Tibial nerve (tissue), 4 donors: Measurements from ENCODE around the gene SEMA3A. TPM values are rescaled to one million over a fixed set of nuclear protein-coding genes. Genes with fewer than 3 reads are reported as not detected.

ENCODE experiments used
- DNase-seq, 2 donors: peaks; one replicate each; pipeline ENCODE4 v3.0.0-alpha.2; 2019; ENCODE audit warnings: low spot score in 2 of 2
- H3K27ac ChIP-seq, 4 donors: fragments of 200-600 bp; sonication (generic) in 3 of 4; one replicate each; pipeline ENCODE4 v1.5.1; 2017 to 2019; ENCODE audit warnings: mild to moderate bottlenecking in 1 of 4
- H3K27me3 ChIP-seq, 2 donors: fragments of 200-600 bp; sonication (generic) in 1 of 2; one replicate each; pipeline versions ENCODE4 v1.5.1 to v1.6.0; 2017 to 2019
- H3K36me3 ChIP-seq, 3 donors: fragments of 200-600 bp; sonication (generic); one replicate each; pipeline ENCODE4 v1.5.1; 2018 to 2019
- H3K4me1 ChIP-seq, 4 donors: fragments of 200-600 bp; sonication (generic) in 3 of 4; one replicate each; pipeline ENCODE4 v1.5.1; 2017 to 2019
- H3K4me3 ChIP-seq, 4 donors: fragments of 200-600 bp; sonication (generic) in 3 of 4; one replicate each; pipeline ENCODE4 v1.5.1; 2017 to 2019; ENCODE audit warnings: mild to moderate bottlenecking in 1 of 4, moderate library complexity in 1 of 4
- H3K9me3 ChIP-seq, 4 donors: fragments of 200-600 bp; sonication (generic) in 3 of 4; one replicate each; pipeline ENCODE4 v1.5.1; 2017 to 2019
- CTCF ChIP-seq, 5 experiments: fragments of 200-600 bp in 3 of 5; fragments of 450-650 bp in 2 of 5; sonication (generic) in 3 of 5; IDR thresholded peaks; one replicate each; pipeline ENCODE4 v1.5.1; 2016 to 2019; ENCODE audit warnings: antibody characterized with exemption in 5 of 5, mild to moderate bottlenecking in 3 of 5, moderate library complexity in 2 of 5
- EP300 ChIP-seq, 2 donors: sonication (generic); formaldehyde crosslinking; IDR thresholded peaks; one replicate each; pipeline ENCODE4 v1.6.1; 2017; ENCODE audit warnings: antibody characterized with exemption in 2 of 2, mild to moderate bottlenecking in 1 of 2
- POLR2A ChIP-seq, 2 donors: fragments of 450-650 bp; IDR thresholded peaks; one replicate each; pipeline ENCODE4 v1.6.1; 2017; ENCODE audit warnings: antibody characterized with exemption in 2 of 2, mild to moderate bottlenecking in 2 of 2, moderate library complexity in 2 of 2
- WGBS, 2 donors: methylation state at CpG; one replicate each; pipeline ENCODE4 v1.1.5; 2018; 5-methylcytosine and 5-hydroxymethylcytosine counted together
- total RNA-seq, 4 donors: library from RNA; depleted of rRNA; stranded (reverse); fragments of >200 nt; gene quantifications; one replicate each; pipeline ENCODE4 v1.1.0, GENCODE V29; 2016

Gene SEMA3A
- total RNA-seq, 4 donors from 2014 or later, result 2.9 to 9.3 (median 6.8) TPM

GRCh38 chr7:84176716-84177115, 17.9 kb downstream of the SEMA3A start:
- Histone ChIP-seq H3K4me1 (no peaks in the 10 kb centered on the region), H3K9me3 (no peaks in the 10 kb centered on the region), H3K36me3 (no peaks in the 10 kb centered on the region), H3K4me3 (no peak overlapping the region), H3K27me3 (no peaks in the 10 kb centered on the region), H3K27ac (no peak overlapping the region)
- WGBS, 2 donors, result 64 to 77% methylated on average over 2 of the region's 2 CpGs
- TF ChIP-seq POLR2A (IDR thresholded peaks at IDR 0.05), result no peak
- TF ChIP-seq EP300 (IDR thresholded peaks at IDR 0.05), result no peak
- TF ChIP-seq CTCF (IDR thresholded peaks at IDR 0.05), result no peak
- no peak for DNase-seq

GRCh38 chr7:84175461-84175860, 19.1 kb downstream of the SEMA3A start:
- no peak for TF ChIP-seq CTCF (IDR thresholded peaks at IDR 0.05)
- Histone ChIP-seq H3K4me1 (no peaks in the 10 kb centered on the region), H3K4me3 (no peak overlapping the region), H3K9me3 (no peaks in the 10 kb centered on the region), H3K36me3 (no peaks in the 10 kb centered on the region), H3K27me3 (no peaks in the 10 kb centered on the region), H3K27ac (no peak overlapping the region)
- 95 to 99% methylated on average over 2 of the region's 2 CpGs for WGBS, 2 donors
- no peak for DNase-seq

- TF ChIP-seq EP300 (IDR thresholded peaks at IDR 0.05) (no peak), CTCF (IDR thresholded peaks at IDR 0.05) (no peak), POLR2A (IDR thresholded peaks at IDR 0.05) (no peak)
- no peaks in the 10 kb centered on the region for H3K27me3 ChIP-seq
- no peak for DNase-seq
- H3K4me1 ChIP-seq, result no peaks in the 10 kb centered on the region
- no peak overlapping the region for H3K4me3 ChIP-seq
- H3K27ac ChIP-seq, result no peak overlapping the region
- no peaks in the 10 kb centered on the region for H3K9me3 ChIP-seq
- H3K36me3 ChIP-seq, result no peaks in the 10 kb centered on the region
- WGBS, 2 donors, result 81 to 88% methylated on average over 2 of the region's 2 CpGs
Observed at GRCh38 chr7:84170646-84171045, 23.9 kb downstream of the SEMA3A start.

- H3K4me1 ChIP-seq, result no peaks in the 10 kb centered on the region
- H3K4me3 ChIP-seq, result no peak overlapping the region
- no peak overlapping the region for H3K27ac ChIP-seq
- no peaks in the 10 kb centered on the region for H3K36me3 ChIP-seq
- TF ChIP-seq EP300 (IDR thresholded peaks at IDR 0.05), result no peak
- no peaks in the 10 kb centered on the region for H3K9me3 ChIP-seq
- H3K27me3 ChIP-seq, result no peaks in the 10 kb centered on the region
- no peak for DNase-seq
- 76 to 77% methylated on average over 1 of the region's 1 CpG for WGBS, 2 donors
Observed at GRCh38 chr7:84162584-84162983, 32.0 kb downstream of the SEMA3A start.

GRCh38 chr7:84162125-84162524, 32.5 kb downstream of the SEMA3A start:
- no peaks in the 10 kb centered on the region for H3K36me3 ChIP-seq
- no peaks in the 10 kb centered on the region for H3K4me1 ChIP-seq
- no peak overlapping the region for H3K4me3 ChIP-seq
- H3K9me3 ChIP-seq, result no peaks in the 10 kb centered on the region
- H3K27me3 ChIP-seq, result no peaks in the 10 kb centered on the region
- no peak for DNase-seq
- no peak for TF ChIP-seq EP300 (IDR thresholded peaks at IDR 0.05)
- TF ChIP-seq CTCF (IDR thresholded peaks at IDR 0.05), result no peak
- no peak for TF ChIP-seq POLR2A (IDR thresholded peaks at IDR 0.05)
- H3K27ac ChIP-seq, result no peak overlapping the region

- Histone ChIP-seq H3K27me3 (no peaks in the 10 kb centered on the region), H3K27ac (no peak overlapping the region), H3K4me3 (no peak overlapping the region), H3K36me3 (no peaks in the 10 kb centered on the region), H3K9me3 (no peaks in the 10 kb centered on the region), H3K4me1 (no peaks in the 10 kb centered on the region)
- WGBS, 2 donors, result 90 to 93% methylated on average over 1 of the region's 1 CpG
- no peak for DNase-seq
- no peak for TF ChIP-seq POLR2A (IDR thresholded peaks at IDR 0.05)
- no peak for TF ChIP-seq EP300 (IDR thresholded peaks at IDR 0.05)
Observed at GRCh38 chr7:84161398-84161797, 33.2 kb downstream of the SEMA3A start.
